B cell (primary cell): ENCODE data around the gene FURIN. TPM values are rescaled to one million over a fixed set of nuclear protein-coding genes. Genes with fewer than 3 reads are reported as not detected.

ENCODE experiments used
- ATAC-seq: fragments of 200-7000 bp; cut with Tn5 transposase; one replicate; pipeline ENCODE4 v1.10.0; 2021; ENCODE audit warnings: low read depth, mild to moderate bottlenecking, moderate number of reproducible peaks, moderate library complexity
- CTCF ChIA-PET: fragments of 350-600 bp; sonication (Branson Sonifier 250); formaldehyde crosslinking; loops from one replicate; lab custom pipeline; 2021; ENCODE audit warnings: antibody characterized with exemption, inconsistent platforms; lab: Charles Lee
- POLR2A ChIA-PET: fragments of 350-600 bp; sonication (Branson Sonifier 250); formaldehyde crosslinking; loops from one replicate; lab custom pipeline; 2021; ENCODE audit warnings: antibody characterized with exemption; lab: Charles Lee
- DNase-seq: peaks from one replicate; pipeline ENCODE4 v3.0.0; 2013
- H2AFZ ChIP-seq: 2 replicates; pipeline ENCODE4 v1.6.1; 2012; ENCODE audit warnings: mild to moderate bottlenecking, low read depth, low read length; ENCODE audit not compliant: insufficient read depth, poor library complexity, severe bottlenecking
- H3K27ac ChIP-seq, 2 donors: 1 replicate in 1 of 2; 2 replicates in 1 of 2; pipeline ENCODE4 v1.5.1; 2012 to 2013; ENCODE audit warnings: low read length in 2 of 2, mild to moderate bottlenecking in 2 of 2, moderate library complexity in 1 of 2
- H3K27me3 ChIP-seq, 4 experiments: fragments of 200-600 bp in 1 of 4; sonication (generic) in 1 of 4; replicated peaks in 1 of 4; 1 replicate in 2 of 4; 2 replicates in 2 of 4; pipeline versions ENCODE4 v1.6.1 to v1.7.0; 2013 to 2016; ENCODE audit warnings: low read length in 3 of 4, mild to moderate bottlenecking in 2 of 4, mixed read lengths in 1 of 4, moderate library complexity in 1 of 4; ENCODE audit not compliant: insufficient read depth in 4 of 4, control insufficient read depth in 3 of 4; ENCODE audit errors: control extremely low read depth in 1 of 4
- H3K36me3 ChIP-seq, 2 experiments: replicated peaks in 1 of 2; 1 replicate in 1 of 2; 2 replicates in 1 of 2; pipeline versions ENCODE4 v1.6.1 to v1.7.1; 2013; ENCODE audit warnings: low read length in 1 of 2; ENCODE audit not compliant: insufficient read depth in 2 of 2, control insufficient read depth in 1 of 2; ENCODE audit errors: control extremely low read depth in 1 of 2, extremely low read depth in 1 of 2
- H3K4me1 ChIP-seq, 2 donors: fragments of 200-600 bp in 1 of 2; sonication (generic) in 1 of 2; 1 replicate in 1 of 2; 2 replicates in 1 of 2; pipeline versions ENCODE4 v1.5.1 to v1.6.1; 2013 to 2017; ENCODE audit warnings: low read length in 2 of 2; ENCODE audit not compliant: control insufficient read depth in 2 of 2, insufficient read depth in 2 of 2
- H3K4me2 ChIP-seq: replicated peaks from 2 replicates; pipeline ENCODE3; 2012; ENCODE audit warnings: mild to moderate bottlenecking, low read depth, low read length; ENCODE audit not compliant: poor library complexity, severe bottlenecking
- H3K4me3 ChIP-seq, 5 experiments: fragments of 200-600 bp in 1 of 5; sonication (generic) in 1 of 5; 1 replicate in 3 of 5; 2 replicates in 2 of 5; pipeline versions ENCODE4 v1.5.1 to v1.7.0; 2011 to 2016; ENCODE audit warnings: low read length in 4 of 5, mild to moderate bottlenecking in 4 of 5, low read depth in 2 of 5, control low read depth in 1 of 5, moderate library complexity in 1 of 5; ENCODE audit not compliant: insufficient read depth in 1 of 5; ENCODE audit errors: control extremely low read depth in 1 of 5, extremely low read depth in 1 of 5
- H3K79me2 ChIP-seq: fragments of 200-600 bp; sonication (generic); one replicate; pipeline ENCODE4 v1.6.0; 2016; ENCODE audit warnings: low read length; ENCODE audit not compliant: control insufficient read depth, insufficient read depth
- H3K9ac ChIP-seq: fragments of 200-600 bp; sonication (generic); 2 replicates; pipeline ENCODE4 v1.6.1; 2017; ENCODE audit warnings: mild to moderate bottlenecking, low read length, moderate library complexity
- H3K9me3 ChIP-seq, 3 donors: one replicate each; pipeline versions ENCODE4 v1.6.1 to v1.7.1; 2013; ENCODE audit warnings: low read length in 2 of 3; ENCODE audit not compliant: control insufficient read depth in 2 of 3, insufficient read depth in 1 of 3; ENCODE audit errors: control extremely low read depth in 1 of 3
- H4K20me1 ChIP-seq: 2 replicates; pipeline ENCODE4 v1.6.0; 2012; ENCODE audit warnings: mild to moderate bottlenecking, low read length; ENCODE audit not compliant: insufficient read depth, control insufficient read depth, poor library complexity, severe bottlenecking
- H3K27ac Mint-ChIP-seq: one replicate; pipeline ENCODE4 v1.8.0; 2021; ENCODE audit warnings: mixed read lengths
- H3K27me3 Mint-ChIP-seq: one replicate; pipeline ENCODE4 v1.8.0; 2021; ENCODE audit warnings: mixed read lengths
- H3K4me1 Mint-ChIP-seq: one replicate; pipeline ENCODE4 v1.8.0; 2021; ENCODE audit warnings: mixed read lengths
- H3K4me3 Mint-ChIP-seq: one replicate; pipeline ENCODE4 v1.8.0; 2021; ENCODE audit warnings: mixed read lengths
- H3K9me3 Mint-ChIP-seq: one replicate; pipeline ENCODE4 v1.8.0; 2022; ENCODE audit warnings: mixed read lengths; ENCODE audit not compliant: insufficient read depth
- CTCF ChIP-seq: fragments of 200-600 bp; IDR thresholded peaks from one replicate; pipeline ENCODE4 v1.8.0; 2022; ENCODE audit warnings: antibody characterized with exemption, mild to moderate bottlenecking
- EZH2 ChIP-seq: IDR thresholded peaks from 2 replicates; pipeline ENCODE4 v1.6.1; 2012; ENCODE audit warnings: borderline replicate concordance, low read depth, mild to moderate bottlenecking, moderate library complexity, low read length; ENCODE audit not compliant: insufficient read depth, poor library complexity, severe bottlenecking
- WGBS: methylation state at CpG from one replicate; pipeline ENCODE4 v1.1.5; 2013; ENCODE audit warnings: missing lambda C conversion rate; ENCODE audit not compliant: insufficient coverage; 5-methylcytosine and 5-hydroxymethylcytosine counted together
- intact Hi-C: fragments of 100-400 bp; cut with micrococcal nuclease; formaldehyde crosslinking; loops from one replicate; pipeline ENCODE4 v1.10.0; 2022
- polyA plus RNA-seq: library from polyadenylated mRNA; depleted of rRNA; stranded (reverse); fragments of >200 nt; gene quantifications from 2 replicates; pipeline ENCODE4 v1.2.3, GENCODE V29; 2012
- total RNA-seq, 2 donors: library from RNA; stranded (reverse); fragments of 120-200 nt in 1 of 2; gene quantifications; 1 replicate in 1 of 2; 2 replicates in 1 of 2; pipeline versions ENCODE4 v1.2.3 to v1.2.4, GENCODE V29; 2013 to 2022

FURIN gene
- total and polyA plus RNA-seq, 2 donors (not counting 1 experiment from before 2014, with no cell fraction given), result 31.6 to 66.7 TPM

- no peak for ATAC-seq
- intact Hi-C loops, result no loop called here
- no peaks in the 10 kb centered on the region for H3K27me3 ChIP-seq
- DNase-seq, result no peak
- H3K4me1 Mint-ChIP-seq, result peaks cover 9% of the 10 kb centered on the region
- H3K9me3 Mint-ChIP-seq, result no peaks in the 10 kb centered on the region
- no peak overlapping the region for H3K4me3 ChIP-seq
- WGBS, result 100% methylated on average over 2 of the region's 14 CpGs
- no peak overlapping the region for H3K27ac Mint-ChIP-seq
- no peak overlapping the region for H3K9ac ChIP-seq
- TF ChIP-seq EZH2, result no peak
- no peak for TF ChIP-seq CTCF
- ChIA-PET CTCF (no interaction called here), POLR2A (no interaction called here)
- no peak overlapping the region for H3K4me2 ChIP-seq
- no peaks in the 10 kb centered on the region for H3K9me3 ChIP-seq
- peaks cover 24% of the 10 kb centered on the region for H3K79me2 ChIP-seq
- peaks cover 0 to 57% of the 10 kb centered on the region in 2 experiments for H3K36me3 ChIP-seq
- H3K4me3 Mint-ChIP-seq, result no peak overlapping the region
- peaks cover 2 to 9% of the 10 kb centered on the region in 2 donors for H3K4me1 ChIP-seq
- no peaks in the 10 kb centered on the region for H3K27me3 Mint-ChIP-seq
- H4K20me1 ChIP-seq, result peaks cover 37% of the 10 kb centered on the region
- H2AFZ ChIP-seq, result no peak overlapping the region
- no peak overlapping the region for H3K27ac ChIP-seq
Observed at GRCh38 chr15:90877996-90878395, 9.6 kb downstream of the FURIN start.

GRCh38 chr15:90878660-90879059 lies 10.3 kb downstream of the FURIN start:
- POLR2A ChIA-PET, result no interaction called here
- peaks cover 7% of the 10 kb centered on the region for H3K4me1 Mint-ChIP-seq
- Histone ChIP-seq H4K20me1 (peaks cover 30% of the 10 kb centered on the region), H3K27ac (no peak overlapping the region), H3K4me3 (no peak overlapping the region), H3K27me3 (no peaks in the 10 kb centered on the region), H3K9me3 (no peaks in the 10 kb centered on the region), H2AFZ (no peak overlapping the region), H3K4me1 (peaks cover 1 to 8% of the 10 kb centered on the region in 2 donors), H3K4me2 (no peak overlapping the region), H3K36me3 (peaks cover 0 to 57% of the 10 kb centered on the region in 2 experiments), H3K79me2 (peaks cover 17% of the 10 kb centered on the region), H3K9ac (no peak overlapping the region)
- H3K4me3 Mint-ChIP-seq, result no peak overlapping the region
- ATAC-seq, result no peak
- H3K27me3 Mint-ChIP-seq, result no peaks in the 10 kb centered on the region
- no peak for TF ChIP-seq CTCF
- TF ChIP-seq EZH2, result no peak
- H3K9me3 Mint-ChIP-seq, result no peaks in the 10 kb centered on the region
- H3K27ac Mint-ChIP-seq, result no peak overlapping the region
- intact Hi-C loops, result no loop called here
- CTCF ChIA-PET, result no interaction called here
- no peak for DNase-seq
- over 99% methylated on average over 14 of the region's 15 CpGs for WGBS
